Measurements from ENCODE around the gene PLCB3.
"Not testable (repeated sequence)": the region's sequence is repeated elsewhere in the genome, so short reads cannot be mapped to it uniquely, and the experiment has no call there.

PLCB3 gene

GRCh38 chr11:64306563-64306875 is 55.2 kb downstream of the PLCB3 start:
- peaks cover 0 to 16% of the 10 kb centered on the region in 2 donors for H3K27me3 ChIP-seq
- peaks cover 0 to 27% (median 15%) of the 10 kb centered on the region in 4 donors for H3K4me1 ChIP-seq
- no peak for DNase-seq
- intact Hi-C loops (cut with DNase I; ENCODE audit: low total_unique reads) = no loop called here
- H3K9me3 ChIP-seq = no peaks in the 10 kb centered on the region
- TF ChIP-seq CTCF (IDR thresholded peaks at IDR 0.05) = no peak
- peak overlapping the region; percentile 80 to 81 for H3K27ac ChIP-seq
- H3K36me3 ChIP-seq = no peaks in the 10 kb centered on the region
- H3K4me3 ChIP-seq = peak overlapping the region; percentile 66 to 86

GRCh38 chr11:64306876-64307622 is 55.7 kb downstream of the PLCB3 start:
- no peak for TF ChIP-seq CTCF (IDR thresholded peaks at IDR 0.05)
- Histone ChIP-seq H3K4me1 (peaks cover 0 to 27% (median 15%) of the 10 kb centered on the region in 4 donors), H3K9me3 (no peaks in the 10 kb centered on the region), H3K4me3 (peak overlapping the region; percentile 66 to 86), H3K27me3 (peaks cover 0 to 11% of the 10 kb centered on the region in 2 donors), H3K27ac (peak overlapping the region; percentile 80 to 81), H3K36me3 (no peaks in the 10 kb centered on the region)
- intact Hi-C loops (cut with DNase I; ENCODE audit: low total_unique reads) = no loop called here
- DNase-seq = peak in 1 of 2 donors; percentile 81

- DNase-seq; H3K9me3 ChIP-seq; H3K27me3 ChIP-seq; intact Hi-C loops (cut with DNase I; ENCODE audit: low total_unique reads); H3K36me3 ChIP-seq; H3K4me3 ChIP-seq: not testable (repeated sequence)
- peaks cover 0 to 27% (median 15%) of the 10 kb centered on the region in 4 donors for H3K4me1 ChIP-seq
- peak overlapping the region in 1 of 2 donors; percentile 80 for H3K27ac ChIP-seq
Observed at GRCh38 chr11:64307795-64308194, 56.5 kb downstream of the PLCB3 start.

- intact Hi-C loops (cut with DNase I; ENCODE audit: low total_unique reads) = no loop called here
- H3K9me3 ChIP-seq = no peaks in the 10 kb centered on the region
- H3K4me1 ChIP-seq = peaks cover 0 to 11% (median 9%) of the 10 kb centered on the region in 4 donors
- DNase-seq = no peak
- H3K27me3 ChIP-seq = no peaks in the 10 kb centered on the region
- TF ChIP-seq CTCF (IDR thresholded peaks at IDR 0.05) = no peak
- H3K27ac ChIP-seq = peak overlapping the region; percentile 40 to 58
- H3K4me3 ChIP-seq = no peak overlapping the region
- peaks cover 8 to 35% (median 20%) of the 10 kb centered on the region in 3 donors for H3K36me3 ChIP-seq
Observed at GRCh38 chr11:64312947-64313346, 61.6 kb downstream of the PLCB3 start.

- no peak for TF ChIP-seq CTCF (IDR thresholded peaks at IDR 0.05)
- peak overlapping the region in 1 of 2 donors; percentile 6 for H3K4me3 ChIP-seq
- H3K9me3 ChIP-seq = no peaks in the 10 kb centered on the region
- peak overlapping the region; percentile 40 to 58 for H3K27ac ChIP-seq
- H3K36me3 ChIP-seq = peaks cover 8 to 35% (median 20%) of the 10 kb centered on the region in 3 donors
- H3K4me1 ChIP-seq = peaks cover 0 to 13% (median 12%) of the 10 kb centered on the region in 4 donors
- intact Hi-C loops (cut with DNase I; ENCODE audit: low total_unique reads) = no loop called here
- peak; percentile 72 to 84 for DNase-seq
- no peaks in the 10 kb centered on the region for H3K27me3 ChIP-seq
Observed at GRCh38 chr11:64313491-64314145, 62.3 kb downstream of the PLCB3 start.

- intact Hi-C loops (cut with DNase I; ENCODE audit: low total_unique reads) = no loop called here
- H3K27ac ChIP-seq = peak overlapping the region; percentile 40 to 58
- no peak overlapping the region for H3K4me3 ChIP-seq
- no peak for DNase-seq
- peaks cover 0 to 20% (median 18%) of the 10 kb centered on the region in 4 donors for H3K4me1 ChIP-seq
- no peaks in the 10 kb centered on the region for H3K27me3 ChIP-seq
- TF ChIP-seq CTCF (IDR thresholded peaks at IDR 0.05) = no peak
- H3K9me3 ChIP-seq = no peaks in the 10 kb centered on the region
- H3K36me3 ChIP-seq = peaks cover 8 to 35% (median 20%) of the 10 kb centered on the region in 3 donors
Observed at GRCh38 chr11:64314146-64314804, 62.9 kb downstream of the PLCB3 start.
